GM18526 (cell line): ENCODE measurements around the gene SUPT3H.

Source experiments
- POLR2A ChIP-seq: IDR thresholded peaks from 3 replicates; pipeline ENCODE4 v1.6.1; 2011; ENCODE audit not compliant: insufficient read length; ENCODE audit errors: extremely low read depth

Gene SUPT3H

GRCh38 chr6:45185403-45186251 lies 192.1 kb downstream of the SUPT3H start:
- no peak for TF ChIP-seq POLR2A

GRCh38 chr6:45184937-45185336 lies 192.8 kb downstream of the SUPT3H start:
- no peak for TF ChIP-seq POLR2A

GRCh38 chr6:45184040-45184439 lies 193.7 kb downstream of the SUPT3H start:
- no peak for TF ChIP-seq POLR2A

GRCh38 chr6:45175272-45175671 lies 202.5 kb downstream of the SUPT3H start:
- TF ChIP-seq POLR2A = no peak

GRCh38 chr6:45174045-45174444 lies 203.7 kb downstream of the SUPT3H start:
- no peak for TF ChIP-seq POLR2A

GRCh38 chr6:45171380-45171779 lies 206.4 kb downstream of the SUPT3H start:
- TF ChIP-seq POLR2A = no peak

GRCh38 chr6:45170309-45170708 lies 207.4 kb downstream of the SUPT3H start:
- TF ChIP-seq POLR2A = no peak

- no peak for TF ChIP-seq POLR2A
Measured at GRCh38 chr6:45169815-45170214, 207.9 kb downstream of the SUPT3H start.

- TF ChIP-seq POLR2A = no peak
Measured at GRCh38 chr6:45163952-45164766, 213.6 kb downstream of the SUPT3H start.

- TF ChIP-seq POLR2A = no peak
Measured at GRCh38 chr6:45160305-45160704, 217.4 kb downstream of the SUPT3H start.

- no peak for TF ChIP-seq POLR2A
Measured at GRCh38 chr6:45156075-45156474, 221.7 kb downstream of the SUPT3H start.

- no peak for TF ChIP-seq POLR2A
Measured at GRCh38 chr6:45155341-45155894, 222.3 kb downstream of the SUPT3H start.

GRCh38 chr6:45154679-45155078 lies 223.1 kb downstream of the SUPT3H start:
- no peak for TF ChIP-seq POLR2A

- TF ChIP-seq POLR2A = no peak
Measured at GRCh38 chr6:45148711-45149341, 228.9 kb downstream of the SUPT3H start.

- no peak for TF ChIP-seq POLR2A
Measured at GRCh38 chr6:45148278-45148677, 229.5 kb downstream of the SUPT3H start.
